SKM-1 treated with dmso at 0.1 percent for 144 hours (cell line): ENCODE results near the gene CPLANE2.
"Not testable (repeated sequence)": the region's sequence is repeated elsewhere in the genome, so short reads cannot be mapped to it uniquely, and the experiment has no call there.

Experiments
- DNase-seq: peaks from one replicate; lab custom pipeline; 2025; ENCODE audit not compliant: unreplicated experiment; lab: John Stamatoyannopoulos, UW

Gene CPLANE2

GRCh38 chr1:16231331-16232315, 5.4 kb downstream of the CPLANE2 start:
- DNase-seq = no peak

- no peak for DNase-seq
Observed at GRCh38 chr1:16230744-16231143, 6.2 kb downstream of the CPLANE2 start.

DNA sequence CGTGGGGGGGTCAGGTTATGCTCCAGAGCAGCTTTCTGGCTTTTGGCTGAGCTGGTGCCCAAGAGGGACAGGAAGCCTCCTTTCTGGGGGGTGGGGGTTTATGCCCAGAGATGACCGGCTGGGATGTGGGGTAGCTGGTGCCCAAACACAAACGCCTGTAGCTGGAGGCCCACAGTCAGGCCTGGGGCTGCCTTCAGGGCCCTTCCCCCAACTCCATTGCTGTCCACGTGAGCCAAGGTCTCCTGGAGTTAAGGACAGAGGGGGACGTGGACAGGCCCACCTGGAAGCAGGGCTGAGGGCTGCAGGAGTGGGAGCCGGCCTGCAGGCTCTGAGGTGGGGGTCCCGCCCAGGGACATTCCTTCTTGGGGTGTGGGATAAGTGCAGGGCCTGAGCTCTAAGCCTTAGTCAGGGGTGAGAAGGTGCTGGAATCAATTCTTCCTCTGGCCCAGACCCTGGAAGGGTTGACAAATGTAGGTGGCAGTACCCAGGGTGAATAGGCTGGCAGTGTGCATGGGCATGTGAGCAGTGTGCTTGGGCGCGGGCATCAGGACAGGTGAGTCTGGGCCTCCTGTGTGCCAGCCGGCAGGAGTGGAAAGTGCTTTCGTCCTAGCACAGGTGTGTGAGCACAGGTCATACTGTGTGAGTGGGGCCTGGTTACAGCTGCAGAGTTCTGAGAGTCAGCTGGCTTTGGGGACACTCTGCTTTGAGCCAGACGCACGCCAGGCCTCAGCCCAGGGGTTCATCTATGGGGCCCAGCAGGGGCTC, 6.8 kb downstream of the CPLANE2 start:
- DNase-seq = no peak

- DNase-seq = no peak
Observed at GRCh38 chr1:16226490-16227179, 10.3 kb downstream of the CPLANE2 start.

GRCh38 chr1:16226129-16226489, 10.9 kb downstream of the CPLANE2 start:
- no peak for DNase-seq

- no peak for DNase-seq
Observed at GRCh38 chr1:16224472-16224871, 12.5 kb downstream of the CPLANE2 start.

- not testable (repeated sequence) for DNase-seq
Observed at GRCh38 chr1:16222716-16223115, 14.3 kb downstream of the CPLANE2 start.

DNA sequence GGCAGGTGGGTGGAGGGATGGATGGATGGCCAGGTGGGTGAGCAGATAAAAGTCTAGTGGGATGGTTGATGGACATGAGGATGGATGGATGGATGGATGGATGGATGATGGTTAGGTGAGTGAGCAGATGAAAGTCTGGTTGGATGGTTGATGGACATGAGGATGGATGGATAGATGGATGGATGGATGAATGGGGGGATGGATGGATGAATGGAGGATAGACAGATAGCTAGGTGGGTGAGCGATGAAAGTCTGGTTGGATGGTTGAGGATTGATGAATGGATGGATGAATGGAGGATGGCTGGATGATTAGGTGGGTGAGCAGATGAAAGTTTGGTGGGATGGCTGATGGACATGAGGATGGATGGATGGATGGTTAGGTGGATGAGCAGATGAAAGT, 15.5 kb downstream of the CPLANE2 start:
- DNase-seq = no peak

DNA sequence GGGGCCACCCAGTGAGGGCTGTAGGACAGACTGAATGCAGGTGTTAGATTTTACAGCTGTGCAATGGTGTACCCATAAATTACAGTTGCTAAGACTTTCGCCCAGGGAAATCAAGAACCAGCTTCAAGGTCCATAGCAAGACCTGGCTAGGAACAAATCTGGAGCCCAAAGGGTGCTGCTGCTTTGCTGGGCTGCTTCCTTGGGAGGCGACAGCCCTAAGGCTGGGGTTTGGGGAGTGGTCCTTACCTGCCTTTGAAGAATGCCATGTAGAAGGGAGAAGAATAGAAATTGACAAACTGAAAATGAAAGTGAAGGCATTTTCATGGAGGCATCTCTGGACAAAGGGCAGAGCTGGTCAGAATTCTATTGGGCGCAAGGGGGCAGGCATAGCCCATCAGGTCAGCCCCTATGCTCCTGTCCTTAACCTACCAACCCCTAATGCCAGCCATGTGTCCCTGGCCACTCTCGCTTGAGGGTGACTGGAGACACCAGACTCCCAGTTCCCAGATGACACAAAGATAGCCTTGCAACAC, 16.9 kb downstream of the CPLANE2 start:
- DNase-seq = no peak

DNA sequence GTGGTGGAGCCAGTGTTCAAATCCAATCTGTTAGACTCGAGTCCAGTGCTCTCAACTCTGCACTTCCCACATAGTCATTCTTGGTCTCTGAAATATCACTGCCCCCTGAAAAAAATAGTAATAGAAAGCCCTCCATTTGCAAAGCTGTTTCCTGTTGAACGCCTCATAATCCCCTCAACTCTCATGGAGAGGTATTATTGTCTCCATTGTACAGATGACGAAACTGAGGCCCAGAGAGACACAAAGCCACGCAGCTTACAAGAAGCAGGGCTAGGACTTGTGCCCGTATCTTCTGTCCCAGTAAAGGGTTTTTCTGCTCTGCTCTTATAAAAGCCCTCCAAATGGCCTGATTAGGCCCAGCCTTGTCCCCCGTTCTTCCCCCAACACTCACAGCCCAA, 18.3 kb downstream of the CPLANE2 start:
- DNase-seq = no peak

DNA sequence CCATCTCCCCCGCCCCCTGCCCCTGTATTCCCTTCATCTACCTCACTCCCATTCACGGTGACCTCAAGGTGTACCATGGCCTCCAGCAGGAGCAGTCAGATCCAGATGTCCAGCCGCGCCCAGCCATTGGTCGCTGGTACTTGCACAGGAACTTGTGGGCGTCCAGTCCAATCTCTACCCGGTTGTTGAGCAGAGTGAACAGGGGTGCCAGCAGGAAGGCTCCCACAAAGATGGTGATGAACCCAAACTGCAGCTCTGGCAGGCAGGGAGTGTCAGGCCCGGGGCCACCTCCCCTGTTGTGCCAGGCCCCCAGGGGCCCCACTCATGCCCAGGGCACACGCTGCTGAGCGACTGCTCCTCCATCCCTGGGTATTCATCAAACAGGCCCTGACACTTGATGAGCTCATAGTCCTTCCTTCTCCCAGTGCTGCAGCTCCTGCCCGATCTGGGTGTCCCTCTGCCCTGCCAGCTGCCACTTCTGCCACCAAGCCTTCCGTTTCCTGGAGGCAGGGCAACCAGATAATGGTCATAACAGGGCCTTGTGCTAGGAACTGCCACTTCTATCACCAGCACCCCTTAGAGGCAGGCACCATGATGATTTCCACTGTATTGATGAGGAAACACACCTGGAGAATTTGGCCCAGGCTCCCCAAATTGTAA, 18.8 kb downstream of the CPLANE2 start:
- DNase-seq = no peak

DNA sequence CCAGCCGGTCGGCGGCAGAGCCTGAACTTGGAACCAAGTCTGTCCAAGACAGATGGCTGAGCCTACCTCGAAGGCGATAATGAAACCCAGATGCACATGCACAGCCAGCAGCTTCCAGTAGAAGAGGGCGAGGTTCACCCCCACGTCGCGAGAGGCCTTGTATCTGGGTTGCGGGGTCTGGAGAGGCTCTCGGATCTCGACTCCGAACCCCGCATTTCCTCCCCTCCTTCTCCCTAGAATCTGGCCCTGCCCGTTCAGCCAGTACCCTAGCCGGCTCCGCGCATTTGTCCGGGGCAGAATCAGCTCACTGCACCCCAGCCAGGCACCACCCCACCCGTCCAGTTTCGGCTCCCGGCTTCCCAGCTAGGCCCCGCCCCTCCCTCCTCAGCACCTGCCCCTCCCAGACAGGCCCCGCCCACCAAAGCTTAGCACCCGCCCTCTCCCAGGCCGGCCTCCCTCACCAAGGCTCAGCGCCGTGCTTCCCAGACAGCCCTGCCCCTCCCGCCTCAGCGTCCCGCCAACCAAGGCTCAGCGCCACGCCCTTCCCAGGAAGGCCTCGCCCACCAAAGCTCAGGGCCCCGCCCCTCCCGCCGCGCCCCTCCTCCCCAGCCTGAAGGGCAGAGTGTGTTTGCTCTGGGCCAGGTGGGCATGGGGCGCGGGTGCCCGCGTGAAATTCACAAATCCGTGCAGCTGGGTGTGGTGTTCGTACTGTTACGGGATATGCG, 19.8 kb downstream of the CPLANE2 start:
- peak; percentile 89 for DNase-seq

DNA sequence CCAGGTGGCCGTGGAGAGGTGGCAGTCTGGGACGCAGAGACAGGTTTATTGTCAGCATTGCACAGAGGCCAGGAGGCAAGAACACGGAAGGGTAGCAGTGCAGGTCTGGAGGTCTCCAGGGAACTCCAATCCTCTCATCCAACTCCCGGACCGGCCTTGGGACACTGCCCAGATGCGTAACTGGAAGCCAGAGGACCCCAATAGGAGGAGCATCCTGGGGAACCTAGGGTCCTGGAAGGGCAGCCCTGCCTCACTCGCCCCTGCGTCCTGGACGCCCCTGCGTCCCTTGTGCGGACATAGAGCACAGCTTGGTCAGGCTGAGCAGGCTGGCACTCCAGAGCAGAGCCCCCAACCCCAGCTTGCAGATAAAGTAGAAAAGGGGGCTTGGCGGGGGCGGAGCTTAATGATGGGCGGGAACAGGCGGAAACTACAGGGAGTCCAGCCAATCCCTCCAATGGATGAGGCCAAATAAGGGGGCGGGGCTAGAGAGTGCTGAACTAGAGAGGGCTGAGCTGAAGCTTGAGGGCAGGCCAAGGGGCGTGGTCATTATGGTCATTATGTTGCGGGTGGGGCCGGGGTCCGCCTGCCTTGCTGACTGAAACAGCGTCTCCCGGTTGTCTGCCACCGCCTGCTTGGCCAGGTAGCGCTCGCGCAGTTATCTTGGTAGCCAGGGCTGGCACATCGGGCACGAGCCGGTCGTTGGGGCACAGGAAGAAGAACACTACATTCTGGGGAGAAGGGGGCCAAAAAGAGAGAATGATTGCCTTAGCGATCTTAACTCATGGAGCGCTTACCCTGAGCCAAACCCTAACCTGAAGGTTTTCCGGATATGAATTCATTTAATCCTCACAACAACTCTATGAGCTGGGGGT, 20.9 kb downstream of the CPLANE2 start:
- DNase-seq = no peak

DNA sequence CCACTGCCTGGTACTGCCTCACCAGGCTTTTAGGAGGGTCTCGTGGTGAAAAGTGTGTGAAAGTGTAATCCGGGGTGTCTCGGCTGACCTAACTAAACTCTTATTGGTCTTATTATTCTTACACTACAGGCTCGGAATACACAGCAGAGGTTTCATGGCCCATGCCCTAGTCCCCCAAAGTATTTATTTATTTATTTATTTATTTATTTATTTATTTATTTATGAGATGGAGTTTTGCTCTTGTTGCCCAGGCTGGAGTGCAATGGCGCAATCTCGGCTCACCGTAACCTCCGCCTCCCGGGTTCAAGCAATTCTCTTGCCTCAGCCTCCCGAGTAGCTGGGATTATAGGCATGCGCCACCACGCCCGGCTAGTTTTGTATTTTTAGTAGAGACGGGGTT, 21.7 kb downstream of the CPLANE2 start:
- not testable (repeated sequence) for DNase-seq

DNA sequence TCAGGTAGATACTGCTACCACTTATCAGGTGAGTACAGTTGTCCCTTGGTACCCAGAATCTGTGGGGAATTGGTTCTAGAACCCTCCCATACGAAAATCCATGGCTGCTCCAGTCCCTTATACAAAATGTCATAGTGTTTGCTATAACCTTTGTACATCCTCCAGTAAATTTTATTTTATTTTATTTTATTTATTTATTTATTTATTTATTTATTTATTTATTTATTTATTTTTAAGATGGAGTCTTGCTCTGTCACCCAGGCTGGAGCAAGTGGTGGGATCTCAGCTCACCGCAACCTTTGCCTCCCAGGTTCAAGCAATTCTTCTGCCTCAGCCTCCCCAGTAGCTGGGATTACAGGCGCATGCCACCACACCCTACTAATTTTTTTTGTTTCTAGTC, 23.4 kb downstream of the CPLANE2 start:
- not testable (repeated sequence) for DNase-seq

- no peak for DNase-seq
Observed at GRCh38 chr1:16213013-16213412, 24.0 kb downstream of the CPLANE2 start.

DNA sequence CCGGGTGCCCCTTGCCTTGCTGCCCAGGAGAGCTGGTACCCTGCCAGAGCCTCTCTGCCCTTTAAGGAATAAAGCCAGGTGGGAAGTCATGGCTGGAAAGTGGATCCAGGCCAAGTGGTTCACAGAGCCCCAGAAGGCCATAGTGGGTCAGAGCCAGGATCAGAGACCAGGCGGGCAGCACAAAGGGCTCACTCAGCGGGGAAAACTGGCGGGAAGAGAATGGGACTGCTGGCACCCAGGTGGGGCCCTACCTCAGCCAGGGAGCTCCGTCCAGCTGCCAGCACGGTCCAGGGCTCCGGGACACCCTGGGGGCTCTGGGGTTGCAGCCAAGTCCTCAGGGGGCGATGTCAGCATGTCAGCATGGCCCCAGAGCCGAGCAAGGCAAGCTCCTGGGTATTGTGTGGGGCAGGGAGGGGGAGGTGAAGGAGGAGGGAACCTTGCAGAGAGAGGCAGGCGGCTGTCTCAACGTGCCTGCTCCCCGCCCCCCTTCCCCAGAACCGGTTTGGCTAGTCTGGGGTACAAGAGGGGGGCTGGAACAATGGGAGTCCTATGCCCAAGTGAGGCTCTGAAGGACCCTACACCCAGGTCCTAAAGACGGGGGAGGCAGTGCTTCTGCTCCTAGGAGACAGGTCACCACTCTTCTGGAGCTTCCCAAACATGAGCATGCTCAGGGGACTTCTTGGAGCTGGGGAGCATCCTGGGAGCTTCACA, 24.6 kb downstream of the CPLANE2 start, which contains the start of gene ARHGEF19:
Gene ARHGEF19, minus strand, starts transcription at position 402 of the 711 bp plus-strand sequence. CDS start 3,598 bp downstream, outside the sequence.
- no peak for DNase-seq

DNA sequence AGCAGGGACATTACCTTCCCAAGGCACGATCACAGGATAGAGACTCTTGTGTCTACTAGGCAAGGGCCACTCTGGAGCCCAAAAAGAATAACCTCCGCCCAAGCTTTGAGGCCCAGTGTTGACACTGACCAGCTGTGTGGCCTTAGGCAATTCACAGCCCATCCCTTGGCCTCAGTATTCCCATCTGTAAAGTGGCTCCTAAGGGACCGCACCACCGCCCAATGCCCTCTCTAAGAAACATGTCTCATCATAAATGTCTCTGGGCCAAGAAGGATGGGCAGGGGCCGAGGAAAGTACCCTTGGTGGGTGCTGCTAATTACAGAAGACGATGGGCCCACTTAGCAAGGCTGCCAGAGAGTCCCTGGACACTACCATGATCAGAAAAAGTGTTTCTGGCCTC, 25.2 kb downstream of the CPLANE2 start:
- no peak for DNase-seq
